ENCODE results near the gene SOS1. TPM values are rescaled to one million over a fixed set of nuclear protein-coding genes. Genes with fewer than 3 reads are reported as not detected.

The SOS1 gene
- total RNA-seq, 1 donor from 2014 or later, result 28.5 TPM

DNA sequence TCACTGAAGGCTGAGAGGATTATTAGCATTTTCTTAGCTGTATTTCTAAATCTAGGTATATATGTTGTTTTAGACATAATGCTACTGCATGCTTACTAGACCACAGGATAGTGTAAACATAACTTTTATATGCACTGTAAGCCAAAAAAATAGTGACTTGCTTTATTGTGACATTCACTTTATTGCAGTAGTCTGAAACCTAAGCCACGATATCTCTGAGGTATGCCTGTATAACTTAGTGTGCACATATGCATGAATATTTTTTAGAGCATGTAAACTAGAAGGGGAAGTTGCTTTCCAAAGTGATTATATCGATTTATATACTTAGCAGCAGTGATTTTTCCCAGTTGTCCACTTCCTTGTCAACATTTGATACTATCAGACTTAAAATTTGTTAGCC, 81.8 kb downstream of the SOS1 start:
- Histone ChIP-seq H3K4me2 (no peak overlapping the region), H3K4me3 (no peak overlapping the region), H3K27me3 (no peaks in the 10 kb centered on the region), H3K27ac (no peak overlapping the region), H3K9me3 (ENCODE audit: low read depth) (no peaks in the 10 kb centered on the region), H3K4me1 (no peaks in the 10 kb centered on the region), H2AFZ (replicated peaks) (no peak overlapping the region), H3K9ac (no peak overlapping the region), H3K36me3 (no peaks in the 10 kb centered on the region), H3K79me2 (ENCODE audit: low read depth) (no peaks in the 10 kb centered on the region), H3F3A (ENCODE audit: low read depth) (no peaks in the 10 kb centered on the region), H4K20me1 (ENCODE audit: low read depth) (no peaks in the 10 kb centered on the region)
- Mint-ChIP-seq H3K9me3 (no peaks in the 10 kb centered on the region), H3K27ac (no peak overlapping the region), H3K4me3 (no peak overlapping the region), H3K4me1 (no peaks in the 10 kb centered on the region), H3K27me3 (ENCODE audit: insufficient read depth, low read depth) (no peaks in the 10 kb centered on the region), H3K36me3 (peaks cover 10% of the 10 kb centered on the region)
- TF ChIP-seq EZH2phosphoT487 (IDR thresholded peaks at IDR 0.05), result no peak
- no peak for TF ChIP-seq EZH2 (IDR thresholded peaks at IDR 0.05)
- TF ChIP-seq, protein P1, sequence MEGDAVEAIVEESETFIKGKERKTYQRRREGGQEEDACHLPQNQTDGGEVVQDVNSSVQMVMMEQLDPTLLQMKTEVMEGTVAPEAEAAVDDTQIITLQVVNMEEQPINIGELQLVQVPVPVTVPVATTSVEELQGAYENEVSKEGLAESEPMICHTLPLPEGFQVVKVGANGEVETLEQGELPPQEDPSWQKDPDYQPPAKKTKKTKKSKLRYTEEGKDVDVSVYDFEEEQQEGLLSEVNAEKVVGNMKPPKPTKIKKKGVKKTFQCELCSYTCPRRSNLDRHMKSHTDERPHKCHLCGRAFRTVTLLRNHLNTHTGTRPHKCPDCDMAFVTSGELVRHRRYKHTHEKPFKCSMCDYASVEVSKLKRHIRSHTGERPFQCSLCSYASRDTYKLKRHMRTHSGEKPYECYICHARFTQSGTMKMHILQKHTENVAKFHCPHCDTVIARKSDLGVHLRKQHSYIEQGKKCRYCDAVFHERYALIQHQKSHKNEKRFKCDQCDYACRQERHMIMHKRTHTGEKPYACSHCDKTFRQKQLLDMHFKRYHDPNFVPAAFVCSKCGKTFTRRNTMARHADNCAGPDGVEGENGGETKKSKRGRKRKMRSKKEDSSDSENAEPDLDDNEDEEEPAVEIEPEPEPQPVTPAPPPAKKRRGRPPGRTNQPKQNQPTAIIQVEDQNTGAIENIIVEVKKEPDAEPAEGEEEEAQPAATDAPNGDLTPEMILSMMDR (IDR thresholded peaks at IDR 0.05), result no peak
- DNase-seq (ENCODE audit: low spot score), result no peak

DNA sequence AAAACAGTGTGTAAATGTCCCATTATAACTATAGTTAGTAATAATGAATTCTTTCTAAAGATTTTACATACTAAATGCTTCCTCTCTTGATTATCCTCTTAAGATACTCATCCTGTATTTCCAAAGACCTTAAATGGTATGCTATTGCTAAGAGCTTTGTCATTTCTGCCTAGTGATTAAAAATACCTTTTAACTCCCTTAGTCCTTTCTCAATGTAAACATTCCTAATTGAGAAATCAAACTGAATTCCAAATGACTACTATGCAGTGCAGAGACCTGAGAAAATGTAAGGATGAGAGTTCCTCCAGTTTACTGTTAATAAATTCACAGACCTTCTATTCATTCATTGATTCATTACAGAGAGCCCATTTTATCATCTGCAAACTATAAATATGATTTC, 86.9 kb downstream of the SOS1 start:
- H3K36me3 Mint-ChIP-seq, result peaks cover 15% of the 10 kb centered on the region
- no peak overlapping the region for H3K9ac ChIP-seq
- TF ChIP-seq EZH2phosphoT487 (IDR thresholded peaks at IDR 0.05), result no peak
- no peak for TF ChIP-seq EZH2 (IDR thresholded peaks at IDR 0.05)
- TF ChIP-seq, protein P1 (IDR thresholded peaks at IDR 0.05), result no peak
- no peak overlapping the region for H3K4me3 Mint-ChIP-seq
- H3F3A ChIP-seq (ENCODE audit: low read depth), result no peaks in the 10 kb centered on the region
- peaks cover 4% of the 10 kb centered on the region for H3K36me3 ChIP-seq
- H3K9me3 Mint-ChIP-seq, result no peaks in the 10 kb centered on the region
- no peaks in the 10 kb centered on the region for H3K79me2 ChIP-seq (ENCODE audit: low read depth)
- H2AFZ ChIP-seq (replicated peaks), result no peak overlapping the region
- H3K4me2 ChIP-seq, result no peak overlapping the region
- H3K4me1 ChIP-seq, result no peaks in the 10 kb centered on the region
- H3K27me3 ChIP-seq, result no peaks in the 10 kb centered on the region
- H4K20me1 ChIP-seq (ENCODE audit: low read depth), result no peaks in the 10 kb centered on the region
- H3K27ac ChIP-seq, result no peak overlapping the region
- no peaks in the 10 kb centered on the region for H3K9me3 ChIP-seq (ENCODE audit: low read depth)
- DNase-seq (ENCODE audit: low spot score), result no peak
- no peaks in the 10 kb centered on the region for H3K4me1 Mint-ChIP-seq
- no peak overlapping the region for H3K27ac Mint-ChIP-seq
- H3K4me3 ChIP-seq, result no peak overlapping the region
- no peaks in the 10 kb centered on the region for H3K27me3 Mint-ChIP-seq (ENCODE audit: insufficient read depth, low read depth)

DNA sequence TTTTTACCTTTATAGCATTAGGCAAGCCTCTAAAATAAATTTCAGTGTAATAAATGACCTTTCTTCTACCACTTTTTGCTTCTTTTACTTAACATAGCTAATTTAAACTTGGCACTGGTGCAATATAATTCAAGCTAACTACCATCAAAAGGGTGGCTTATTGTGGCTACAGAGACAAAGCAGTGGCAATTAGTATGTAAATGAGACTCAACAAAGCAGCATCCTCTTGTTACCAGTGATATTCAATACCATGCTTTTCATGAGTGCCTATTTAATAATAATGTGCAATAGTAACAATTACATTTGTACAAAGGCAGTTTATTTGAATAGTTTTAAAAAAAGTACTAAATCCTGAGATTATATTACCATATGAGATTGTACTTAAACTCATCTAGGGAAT, 93.4 kb downstream of the SOS1 start:
- DNase-seq (ENCODE audit: low spot score), result no peak
- no peaks in the 10 kb centered on the region for H3K27me3 ChIP-seq
- peaks cover 13% of the 10 kb centered on the region for H3F3A ChIP-seq (ENCODE audit: low read depth)
- no peak overlapping the region for H3K27ac ChIP-seq
- no peak overlapping the region for H3K4me3 ChIP-seq
- H3K36me3 Mint-ChIP-seq, result peaks cover 11% of the 10 kb centered on the region
- H3K4me3 Mint-ChIP-seq, result no peak overlapping the region
- peaks cover 4% of the 10 kb centered on the region for H3K36me3 ChIP-seq
- TF ChIP-seq, protein P1 (IDR thresholded peaks at IDR 0.05), result no peak
- TF ChIP-seq EZH2phosphoT487 (IDR thresholded peaks at IDR 0.05) (no peak), EZH2 (IDR thresholded peaks at IDR 0.05) (no peak)
- H3K9me3 ChIP-seq (ENCODE audit: low read depth), result no peaks in the 10 kb centered on the region
- no peak overlapping the region for H3K9ac ChIP-seq
- H3K27me3 Mint-ChIP-seq (ENCODE audit: insufficient read depth, low read depth), result no peaks in the 10 kb centered on the region
- H3K27ac Mint-ChIP-seq, result no peak overlapping the region
- H3K4me2 ChIP-seq, result no peak overlapping the region
- no peaks in the 10 kb centered on the region for H3K79me2 ChIP-seq (ENCODE audit: low read depth)
- no peaks in the 10 kb centered on the region for H3K4me1 Mint-ChIP-seq
- H2AFZ ChIP-seq (replicated peaks), result no peak overlapping the region
- no peaks in the 10 kb centered on the region for H4K20me1 ChIP-seq (ENCODE audit: low read depth)
- H3K9me3 Mint-ChIP-seq, result no peaks in the 10 kb centered on the region
- H3K4me1 ChIP-seq, result no peaks in the 10 kb centered on the region

All from neural progenitor cell (in vitro differentiated cells).